Endothelial cell of umbilical vein (primary cell): ENCODE data around the gene PABPC1L. TPM values are rescaled to one million over a fixed set of nuclear protein-coding genes. Genes with fewer than 3 reads are reported as not detected.

Experiments used
- BruUV-seq: library from RNA; stranded (reverse); fragments of 400-500 nt; replicated peaks from 2 replicates; lab custom pipeline; 2021; lab: Mats Ljungman, UMichigan
- CTCF ChIA-PET: fragments of 300-600, 350-600 bp; sonication (Branson Sonifier 250); formaldehyde crosslinking; loops from one replicate; lab custom pipeline; 2021; ENCODE audit warnings: antibody characterized with exemption, inconsistent platforms; lab: Charles Lee
- POLR2A ChIA-PET: fragments of 300-600, 350-600 bp; sonication (Branson Sonifier 250); formaldehyde crosslinking; loops from one replicate; lab custom pipeline; 2021; ENCODE audit warnings: antibody characterized with exemption, inconsistent platforms; lab: Charles Lee
- DNase-seq: peaks from one replicate; pipeline ENCODE4 v3.0.0-alpha.2; 2011; ENCODE audit warnings: low read depth, low spot score
- FAIRE-seq: peaks from 2 replicates; lab custom pipeline; 2011; peaks lifted over from hg19 to GRCh38; lab: Jason Lieb, UNC
- H2AFZ ChIP-seq: 2 replicates; pipeline ENCODE4 v1.6.0; 2012; ENCODE audit warnings: low read depth, low read length, control low read depth, inconsistent platforms
- H3K27ac ChIP-seq: 2 replicates; pipeline ENCODE4 v1.5.1; 2011; ENCODE audit warnings: low read depth, mild to moderate bottlenecking, control low read depth, low read length, moderate library complexity; ENCODE audit not compliant: insufficient read depth
- H3K27me3 ChIP-seq, 2 experiments: 2 replicates each; pipeline versions ENCODE4 v1.6.0 to v1.6.1; 2011; ENCODE audit warnings: low read length in 2 of 2, mixed read lengths in 1 of 2; ENCODE audit not compliant: control insufficient read depth in 2 of 2, insufficient read depth in 2 of 2
- H3K36me3 ChIP-seq, 2 experiments: 2 replicates in 1 of 2; 3 replicates in 1 of 2; pipeline ENCODE4 v1.5.1; 2011; ENCODE audit warnings: low read length in 2 of 2, mild to moderate bottlenecking in 1 of 2, moderate library complexity in 1 of 2; ENCODE audit not compliant: control insufficient read depth in 2 of 2, insufficient read depth in 2 of 2; ENCODE audit errors: extremely low read depth in 1 of 2
- H3K4me1 ChIP-seq: 3 replicates; pipeline ENCODE4 v1.5.1; 2011; ENCODE audit warnings: mild to moderate bottlenecking, low read length; ENCODE audit not compliant: control insufficient read depth, insufficient read depth; ENCODE audit errors: extremely low read depth
- H3K4me2 ChIP-seq: 2 replicates; pipeline ENCODE4 v1.6.1; 2011; ENCODE audit warnings: low read length, control low read depth, mixed read lengths; ENCODE audit not compliant: insufficient read depth
- H3K4me3 ChIP-seq, 3 experiments: fragments of 200-600 bp in 1 of 3; sonication (generic), shearing (Covaris generic) in 1 of 3; replicated peaks in 1 of 3; 2 replicates each; pipeline ENCODE4 v1.5.1; 2011 to 2016; ENCODE audit warnings: control low read depth in 3 of 3, low read length in 3 of 3, mild to moderate bottlenecking in 2 of 3, inconsistent platforms in 1 of 3, low read depth in 1 of 3, moderate library complexity in 1 of 3; ENCODE audit not compliant: insufficient read depth in 1 of 3
- H3K79me2 ChIP-seq: 2 replicates; pipeline ENCODE4 v1.6.0; 2012; ENCODE audit warnings: low read length, inconsistent platforms; ENCODE audit not compliant: control insufficient read depth, insufficient read depth
- H3K9ac ChIP-seq: replicated peaks from 2 replicates; pipeline ENCODE3; 2011; ENCODE audit warnings: low read length, control low read depth; ENCODE audit not compliant: insufficient read depth; ENCODE audit errors: extremely low read depth
- H3K9me1 ChIP-seq: replicated peaks from 3 replicates; pipeline ENCODE4 v1.6.0; 2011; ENCODE audit warnings: mild to moderate bottlenecking, low read length; ENCODE audit not compliant: control insufficient read depth, insufficient read depth; ENCODE audit errors: extremely low read depth
- H3K9me3 ChIP-seq: replicated peaks from 2 replicates; pipeline ENCODE4 v1.5.1; 2012; ENCODE audit warnings: low read length, inconsistent platforms; ENCODE audit not compliant: control insufficient read depth, insufficient read depth
- H4K20me1 ChIP-seq: replicated peaks from 2 replicates; pipeline ENCODE3; 2011; ENCODE audit warnings: mild to moderate bottlenecking, low read length; ENCODE audit not compliant: control insufficient read depth, insufficient read depth; ENCODE audit errors: extremely low read depth
- CTCF ChIP-seq, 2 donors: IDR thresholded peaks; 1 replicate in 1 of 2; 2 replicates in 1 of 2; pipeline ENCODE4 v1.5.1; 2011; ENCODE audit warnings: low read length in 2 of 2, mild to moderate bottlenecking in 2 of 2, moderate library complexity in 2 of 2, control low read depth in 1 of 2, inconsistent platforms in 1 of 2, low read depth in 1 of 2; ENCODE audit not compliant: insufficient read depth in 1 of 2; ENCODE audit errors: extremely low read depth in 1 of 2
- EZH2 ChIP-seq: IDR thresholded peaks from 2 replicates; pipeline ENCODE4 v1.6.1; 2012; ENCODE audit warnings: borderline replicate concordance, low read depth, mild to moderate bottlenecking, moderate library complexity, low read length, inconsistent platforms; ENCODE audit not compliant: severe bottlenecking
- FOS ChIP-seq: IDR thresholded peaks from 2 replicates; pipeline ENCODE4 v1.6.1; 2011; ENCODE audit warnings: mild to moderate bottlenecking, low read length, moderate library complexity, borderline replicate concordance; ENCODE audit not compliant: insufficient read depth
- GATA2 ChIP-seq: IDR thresholded peaks from 2 replicates; pipeline ENCODE4 v1.7.0; 2011; ENCODE audit warnings: low read depth, mild to moderate bottlenecking, moderate library complexity, mixed read lengths, low read length; ENCODE audit not compliant: insufficient read length, insufficient read depth
- JUN ChIP-seq: IDR thresholded peaks from 2 replicates; pipeline ENCODE4 v1.6.1; 2011; ENCODE audit warnings: borderline replicate concordance, low read depth; ENCODE audit not compliant: insufficient read length, insufficient read depth
- MAX ChIP-seq: IDR thresholded peaks from 2 replicates; pipeline ENCODE4 v1.6.1; 2011; ENCODE audit not compliant: insufficient read depth, insufficient read length
- MYC ChIP-seq: IDR thresholded peaks from one replicate; pipeline ENCODE4 v1.6.1; 2011; ENCODE audit warnings: mild to moderate bottlenecking, low read depth, low read length
- POLR2A ChIP-seq: IDR thresholded peaks from 2 replicates; pipeline ENCODE4 v1.6.1; 2012; ENCODE audit warnings: low read depth, mild to moderate bottlenecking, control low read depth, low read length
- POLR2AphosphoS5 ChIP-seq: IDR thresholded peaks from 2 replicates; pipeline ENCODE4 v1.6.1; 2012; ENCODE audit warnings: low read depth, mild to moderate bottlenecking, control low read depth, low read length, moderate library complexity; ENCODE audit not compliant: insufficient read depth
- dilution Hi-C: fragments of 300-500 bp; cut with MboI; formaldehyde crosslinking; loops from one replicate; pipeline ENCODE4 v1.15.0; 2019; ENCODE audit warnings: low sequenced_read_pairs; ENCODE audit not compliant: extremely low pct_ligation_motif_present
- intact Hi-C: fragments of 100-400 bp; cut with micrococcal nuclease; formaldehyde crosslinking; loops from one replicate; pipeline ENCODE4 v1.10.0; 2022
- polyA plus RNA-seq, 4 experiments: library from polyadenylated mRNA; depleted of rRNA in 3 of 4; stranded (reverse) in 3 of 4; unstranded in 1 of 4; fragments of >200 nt; gene quantifications; 2 replicates each; pipeline versions ENCODE4 v1.2.1 to v1.2.3, GENCODE V29; 2011 to 2012; ENCODE audit warnings: missing spikeins in 1 of 4
- total RNA-seq: library from RNA; stranded (reverse); gene quantifications from 2 replicates; pipeline ENCODE4 v1.2.3, GENCODE V29; 2021

The PABPC1L gene
- total and polyA plus RNA-seq, 2 donors (not counting 3 experiments of a cell fraction or from before 2014, with no cell fraction given) = 7.8 to 12.6 TPM

- no peaks in the 10 kb centered on the region for H3K79me2 ChIP-seq
- no peaks in the 10 kb centered on the region for H3K36me3 ChIP-seq
- H3K27ac ChIP-seq = no peak overlapping the region
- CTCF ChIA-PET = no interaction called here
- H3K4me1 ChIP-seq = no peaks in the 10 kb centered on the region
- H2AFZ ChIP-seq = no peak overlapping the region
- FAIRE-seq (no peak), DNase-seq (no peak)
- H3K4me3 ChIP-seq = no peak overlapping the region
- dilution Hi-C loops (no loop called here), intact Hi-C loops (no loop called here)
- H3K27me3 ChIP-seq = no peaks in the 10 kb centered on the region
- H4K20me1 ChIP-seq = no peaks in the 10 kb centered on the region
- no peaks in the 10 kb centered on the region for H3K9me3 ChIP-seq
- H3K4me2 ChIP-seq = no peak overlapping the region
- TF ChIP-seq MAX = no peak
- TF ChIP-seq EZH2 = no peak
- no peak for TF ChIP-seq GATA2
- no peak for TF ChIP-seq FOS
- TF ChIP-seq MYC = no peak
- TF ChIP-seq CTCF (IDR thresholded peaks at IDR 0.05; ENCODE audit: extremely low read depth in 1 of 2, insufficient read depth in 1 of 2, low read depth in 1 of 2, low read length in 2 of 2) = no peak
- TF ChIP-seq JUN = no peak
- no peak for TF ChIP-seq POLR2A
- TF ChIP-seq POLR2AphosphoS5 = no peak
- POLR2A ChIA-PET = no interaction called here
- H3K9ac ChIP-seq = no peak overlapping the region
- no TSS peak for BruUV-seq
- no peaks in the 10 kb centered on the region for H3K9me1 ChIP-seq
Observed at GRCh38 chr20:44918761-44919160, 8.9 kb downstream of the PABPC1L start.
